Stimulated activated CD4-positive, alpha-beta T cell treated with anti-CD3 and anti-CD28 coated beads, Interleukin-1b, Interleukin-23, amount 100 ng/mL, for 4 hours (primary cell): Measurements from ENCODE around the gene PLG.
"Not testable (repeated sequence)": the region's sequence is repeated elsewhere in the genome, so short reads cannot be mapped to it uniquely, and the experiment has no call there.

ENCODE experiments used
- DNase-seq, 2 donors: peaks; one replicate each; pipeline ENCODE4 v3.0.0-alpha.2; 2020; ENCODE audit warnings: low read depth in 2 of 2

Gene PLG

DNA sequence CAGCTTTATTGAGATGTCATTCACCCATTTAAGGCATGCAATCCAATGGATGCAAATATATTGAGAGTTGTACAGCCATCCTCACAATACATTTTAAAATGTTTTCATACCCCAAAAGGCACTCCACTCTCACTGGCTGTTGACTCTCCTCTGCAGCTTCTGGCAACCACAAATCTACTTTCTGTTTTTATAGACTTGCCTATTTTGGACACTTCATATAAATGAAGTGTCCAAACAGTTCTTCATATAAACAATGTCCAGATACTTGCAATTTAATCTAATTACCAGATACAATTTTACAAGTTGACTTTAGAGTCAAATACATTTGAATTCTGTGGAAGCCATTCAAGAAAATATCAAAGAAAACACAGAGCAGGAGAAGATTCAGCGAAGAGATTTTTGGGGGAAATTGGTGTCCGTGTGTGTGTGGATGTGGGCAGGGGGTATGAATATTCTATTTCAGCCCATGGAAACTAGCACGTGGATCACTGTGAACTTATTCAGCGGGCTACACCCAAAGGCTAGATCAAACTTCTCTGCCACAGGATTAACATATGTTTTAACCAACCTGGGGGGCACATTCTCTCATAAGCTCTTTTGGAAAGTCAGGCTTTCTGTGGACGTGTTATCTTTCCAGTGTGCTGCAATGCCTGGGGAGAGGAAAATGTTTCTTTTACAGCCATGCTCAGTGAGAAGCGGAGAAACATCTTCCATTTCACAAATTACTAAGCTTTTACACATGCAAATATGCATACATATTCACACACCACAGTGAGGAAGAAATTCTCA, 73.9 kb downstream of the PLG start:
- DNase-seq: no peak

DNA sequence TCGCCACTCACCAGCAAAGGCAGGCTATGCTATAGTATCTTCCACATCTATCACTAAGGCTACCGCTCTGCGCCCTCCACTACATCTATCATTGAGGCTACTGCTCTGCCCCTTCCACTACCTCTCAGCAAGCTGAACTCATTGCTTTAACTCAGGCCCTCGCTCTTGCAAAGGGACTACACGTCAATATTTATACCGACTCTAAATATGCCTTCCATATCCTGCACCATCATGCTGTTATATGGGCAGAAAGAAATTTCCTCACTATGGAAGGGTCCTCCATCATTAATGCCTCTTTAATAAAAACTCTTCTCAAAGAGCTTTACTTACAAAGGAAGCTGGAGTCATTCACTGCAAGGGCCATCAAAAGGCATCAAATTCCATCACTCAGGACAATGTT, 77.1 kb downstream of the PLG start:
- not testable (repeated sequence) for DNase-seq

DNA sequence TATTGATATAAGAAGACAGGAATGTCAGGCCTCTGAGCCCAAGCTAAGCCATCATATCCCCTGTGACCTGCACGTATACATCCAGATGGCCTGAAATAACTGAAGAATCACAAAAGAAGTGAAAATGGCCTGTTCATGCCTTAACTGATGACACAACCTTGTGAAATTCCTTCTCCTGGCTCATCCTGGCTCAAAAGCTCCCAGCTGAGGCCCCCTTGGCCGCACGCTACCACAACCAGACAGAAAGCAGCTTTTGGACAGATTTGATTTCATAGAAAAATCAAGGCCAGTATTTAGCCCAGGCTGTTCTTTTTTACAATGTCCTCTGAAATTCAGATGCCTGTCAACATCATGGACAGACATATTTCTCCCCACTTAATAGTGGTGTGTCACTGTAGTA, 78.6 kb downstream of the PLG start:
- not testable (repeated sequence) for DNase-seq

DNA sequence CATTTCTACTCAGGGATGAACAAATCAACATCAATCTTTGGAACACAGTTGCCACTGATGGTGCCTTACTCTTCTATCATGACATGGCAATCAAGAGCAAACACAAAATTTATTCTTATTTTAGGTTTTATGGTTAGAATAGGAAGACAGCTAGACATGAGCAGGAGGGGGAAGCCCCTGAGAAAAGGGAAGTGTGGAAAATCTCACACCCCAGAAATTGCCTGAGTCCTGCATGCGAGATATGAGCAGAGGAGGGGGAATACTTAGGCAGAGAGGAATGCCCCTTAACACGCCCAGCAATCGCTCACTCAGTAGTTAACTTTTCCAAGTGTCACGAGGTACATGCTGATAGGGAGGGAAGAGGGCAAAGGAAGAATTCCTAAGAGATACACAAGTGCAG, 79.3 kb downstream of the PLG start:
- no peak for DNase-seq

DNA sequence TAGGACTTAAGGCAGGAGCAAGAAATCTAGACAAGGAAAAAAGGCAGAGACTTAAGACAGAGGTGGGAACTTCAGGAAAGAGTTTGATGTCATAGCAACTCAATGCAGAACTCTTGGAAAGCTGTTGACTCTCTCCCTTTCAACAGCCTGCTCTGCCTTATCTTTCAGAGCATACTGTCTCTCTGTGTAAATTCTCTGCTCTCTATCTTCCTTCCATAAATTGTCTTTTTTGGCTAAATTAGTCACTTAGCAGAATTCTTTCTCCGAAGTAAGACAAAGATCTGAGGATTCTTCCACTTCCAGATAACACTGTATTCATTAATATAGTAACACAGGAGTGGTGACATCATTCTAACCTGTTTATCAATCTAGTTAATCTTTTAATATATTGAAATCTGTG, 80.2 kb downstream of the PLG start:
- DNase-seq: no peak

DNA sequence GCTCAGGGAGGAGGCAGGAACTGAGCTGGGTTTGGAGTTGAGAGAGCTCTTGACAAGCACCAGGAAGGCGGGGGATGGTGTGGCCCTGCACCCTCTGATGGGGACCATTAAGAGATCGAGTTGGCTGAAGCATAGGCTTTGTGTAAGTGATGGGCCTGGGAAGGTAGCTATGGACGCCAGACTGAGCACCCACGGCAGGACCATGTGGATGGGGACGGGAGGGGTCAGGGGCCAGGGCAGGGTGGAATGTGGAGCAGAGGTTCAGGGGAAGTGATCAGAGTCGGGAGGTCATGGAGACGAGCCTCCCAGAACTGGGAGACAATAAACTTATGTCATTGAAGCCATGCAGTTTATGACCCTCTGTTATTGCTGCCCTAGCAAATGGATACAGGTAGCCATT, 81.7 kb downstream of the PLG start:
- no peak for DNase-seq

DNA sequence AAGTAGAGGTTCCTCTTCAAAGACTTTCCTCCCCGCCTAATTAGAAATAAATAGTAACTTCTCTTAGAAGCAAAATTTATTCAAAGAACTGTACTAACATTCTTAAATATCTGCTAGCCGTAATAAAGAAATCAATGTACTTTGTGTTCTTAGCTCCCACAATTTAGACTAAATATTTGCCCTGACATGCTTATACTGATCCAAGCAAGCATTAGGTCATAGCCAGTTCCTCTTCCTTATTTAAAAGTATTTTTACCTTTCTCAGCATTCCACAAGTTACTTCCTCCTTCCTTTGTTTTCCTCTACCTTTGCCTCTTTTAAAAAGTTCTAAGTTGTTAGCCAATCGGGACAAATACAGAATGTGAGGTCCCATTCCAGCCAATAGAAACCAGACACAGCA, 86.1 kb downstream of the PLG start:
- not testable (repeated sequence) for DNase-seq

DNA sequence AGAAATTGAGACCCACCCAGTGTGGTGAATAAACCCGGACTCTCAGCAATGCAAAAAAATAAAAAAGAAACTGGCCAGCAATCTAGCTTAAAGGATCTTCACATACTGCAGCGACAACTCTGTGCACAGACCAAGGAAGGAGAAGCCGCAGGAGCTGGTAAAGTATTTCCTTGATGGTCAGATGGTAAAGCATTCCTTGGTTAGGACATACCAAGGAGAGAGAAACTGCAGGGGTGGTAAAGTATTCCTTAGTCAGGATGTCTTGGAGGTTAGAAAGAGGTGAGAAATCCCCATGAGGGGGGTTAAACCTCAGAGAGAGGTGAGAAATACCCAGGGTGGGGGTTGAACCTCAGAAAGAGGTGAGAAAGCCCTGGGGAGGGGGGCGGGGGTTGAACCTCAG, 86.8 kb downstream of the PLG start:
- no peak for DNase-seq

DNA sequence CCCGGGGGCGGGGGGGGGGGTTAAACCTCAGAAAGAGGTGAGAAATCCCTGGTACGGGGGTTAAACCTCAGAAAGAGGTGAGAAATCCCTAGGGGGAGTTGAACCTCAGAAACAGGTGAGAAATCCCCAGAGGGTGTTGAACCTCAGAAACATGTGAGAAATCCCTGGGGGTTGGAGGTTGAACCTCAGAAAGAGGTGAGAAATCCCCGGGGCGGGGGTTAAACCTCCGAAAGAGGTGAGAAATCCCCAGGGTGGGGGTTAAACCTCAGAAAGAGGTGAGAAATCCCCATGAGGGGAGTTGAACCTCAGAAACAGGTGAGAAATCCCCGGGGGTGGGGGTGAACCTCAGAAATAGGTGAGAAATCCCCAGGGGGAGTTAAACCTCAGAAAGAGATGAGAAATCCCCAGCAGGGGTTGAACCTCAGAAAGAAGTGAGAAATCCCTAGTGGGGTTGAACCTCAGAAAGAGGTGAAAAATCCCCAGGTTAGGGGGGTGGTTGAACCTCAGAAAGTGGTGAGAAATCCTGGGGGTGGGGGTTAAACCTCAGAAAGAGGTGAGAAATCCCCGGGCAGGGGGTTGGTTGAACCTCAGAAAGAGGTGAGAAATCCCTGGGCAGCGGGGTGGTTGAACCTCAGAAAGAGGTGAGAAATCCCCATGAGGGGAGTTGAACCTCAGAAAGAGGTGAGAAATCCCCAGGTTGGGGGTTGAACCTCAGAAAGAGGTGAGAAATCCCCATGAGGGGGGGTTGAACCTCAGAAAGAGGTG, 87.4 kb downstream of the PLG start:
- DNase-seq: no peak

DNA sequence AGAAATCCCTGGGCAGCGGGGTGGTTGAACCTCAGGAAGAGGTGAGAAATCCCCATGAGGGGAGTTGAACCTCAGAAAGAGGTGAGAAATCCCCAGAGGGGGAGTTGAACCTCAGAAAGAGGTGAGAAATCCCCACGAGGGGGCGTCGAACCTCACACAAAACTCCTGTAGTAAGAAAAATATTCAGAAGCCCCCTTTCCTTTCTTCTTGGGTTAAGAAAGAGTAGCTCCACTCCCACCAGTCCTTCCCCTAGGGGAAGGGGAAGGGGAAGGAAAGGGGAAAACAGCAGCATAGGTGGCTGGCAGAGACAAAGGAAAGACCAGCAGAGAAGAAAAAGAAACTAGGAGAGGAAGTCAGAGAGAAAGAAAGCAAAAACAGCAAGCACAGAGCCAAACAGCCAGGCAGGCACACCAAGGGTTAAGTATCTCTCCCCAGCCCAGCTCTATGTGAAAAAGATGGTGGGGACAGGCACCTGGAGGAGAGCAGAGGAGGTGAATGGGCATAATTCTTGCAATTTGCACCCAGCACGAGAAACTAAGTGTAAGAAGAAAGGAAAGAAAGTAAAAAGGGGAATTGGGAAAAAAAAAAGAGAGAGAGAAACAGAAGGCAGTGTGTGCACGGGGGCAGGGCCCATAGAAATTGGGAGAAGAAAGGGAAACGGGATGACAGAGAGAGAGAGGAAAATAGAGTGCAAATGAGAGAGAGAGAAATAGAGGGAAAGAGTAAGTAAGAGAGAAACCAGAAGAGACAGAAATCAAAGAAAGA, 88.2 kb downstream of the PLG start:
- no peak for DNase-seq

DNA sequence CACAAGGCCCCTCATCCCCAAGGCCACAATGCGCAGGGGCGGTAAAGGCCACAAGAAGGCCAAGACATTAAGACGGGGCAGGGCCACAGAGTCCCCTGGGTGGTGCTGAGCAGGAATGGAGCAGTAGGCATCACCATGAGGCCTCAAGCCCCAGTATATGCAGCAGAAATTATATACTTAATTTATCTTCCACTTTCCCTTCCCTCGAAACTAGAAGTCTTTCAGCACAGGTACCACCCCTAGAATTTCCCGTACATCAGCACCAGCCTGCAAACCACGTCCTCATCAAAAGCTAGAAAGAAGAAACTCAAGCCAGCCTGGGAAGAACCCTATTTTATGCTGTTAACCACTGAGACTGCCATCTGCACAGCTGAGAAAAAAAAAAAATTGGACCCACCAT, 89.4 kb downstream of the PLG start:
- DNase-seq: no peak

DNA sequence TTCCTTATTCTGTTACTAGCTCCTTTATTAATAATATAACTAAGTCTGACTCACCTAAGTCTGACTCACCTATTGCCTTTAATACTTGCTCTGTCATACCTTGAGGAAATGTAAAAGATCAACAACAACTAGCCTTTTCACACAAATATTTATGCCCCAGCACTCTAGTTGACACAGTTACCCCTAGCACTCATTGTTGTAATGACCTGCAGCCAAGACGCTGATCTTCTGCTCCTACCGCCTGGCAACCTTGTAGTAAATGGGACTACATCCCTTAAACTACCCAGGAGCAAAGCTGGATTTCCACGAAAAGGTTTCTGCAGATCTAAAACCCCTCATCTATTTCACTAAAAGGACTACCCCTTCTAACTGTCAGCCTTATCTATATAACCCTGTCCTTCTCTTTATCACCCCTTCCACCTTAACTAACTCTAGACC, 90.0 kb downstream of the PLG start:
- no peak for DNase-seq

DNA sequence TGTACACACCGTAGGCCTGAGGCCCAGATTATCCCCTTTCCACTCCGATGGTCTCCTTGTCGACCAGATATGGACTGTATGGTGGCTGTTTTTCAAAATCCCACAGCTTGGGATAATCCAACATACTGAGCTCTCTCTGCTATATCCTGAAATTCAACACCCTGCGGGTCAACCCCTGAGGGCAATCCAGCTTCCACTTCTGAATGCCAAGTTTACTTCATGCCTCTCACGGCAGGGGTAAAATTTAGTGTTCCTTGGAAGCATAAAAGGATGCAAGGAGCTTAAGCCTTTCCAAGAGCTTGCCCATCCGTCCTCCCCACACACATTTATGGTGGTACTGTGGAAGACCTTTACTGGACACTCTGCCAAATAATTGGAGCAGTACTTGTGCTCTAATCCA, 90.7 kb downstream of the PLG start:
- no peak for DNase-seq

DNA sequence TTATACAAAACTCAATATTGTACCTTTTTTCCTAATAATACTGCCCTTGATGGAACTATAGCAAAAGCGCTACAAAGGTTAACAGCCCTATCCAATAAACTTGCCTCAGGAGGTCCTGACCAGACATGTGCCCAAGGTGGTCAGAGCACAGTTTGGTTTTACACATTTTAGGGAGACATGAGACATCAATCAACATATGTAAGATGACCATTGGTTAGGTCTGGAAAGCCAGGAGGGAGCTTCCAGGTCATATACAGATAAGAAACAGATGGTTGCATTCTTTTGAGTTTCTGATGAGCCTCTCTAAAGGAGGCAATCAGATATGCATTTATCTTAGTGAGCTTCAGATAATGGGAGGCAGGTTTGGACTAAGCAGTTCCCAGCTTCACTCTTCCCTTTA, 91.6 kb downstream of the PLG start:
- no peak for DNase-seq

DNA sequence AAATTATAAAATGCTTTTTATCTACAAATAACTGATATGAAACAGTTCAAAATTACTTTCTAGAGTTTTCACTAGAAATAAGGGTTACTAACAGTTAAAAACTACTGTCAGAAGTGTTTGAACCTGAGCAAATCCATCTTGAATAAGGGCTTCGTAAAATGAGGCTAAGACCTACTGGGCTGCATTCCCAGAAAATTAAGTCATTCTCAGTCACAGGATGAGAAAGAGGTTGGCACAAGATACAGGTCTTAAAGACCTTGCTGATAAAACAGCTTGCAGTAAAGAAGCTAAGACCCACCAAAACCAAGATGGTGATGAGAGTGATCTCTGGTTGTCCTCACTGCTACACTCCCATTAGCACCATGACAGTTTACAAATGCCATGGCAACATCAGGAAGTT, 93.7 kb downstream of the PLG start:
- no peak for DNase-seq

DNA sequence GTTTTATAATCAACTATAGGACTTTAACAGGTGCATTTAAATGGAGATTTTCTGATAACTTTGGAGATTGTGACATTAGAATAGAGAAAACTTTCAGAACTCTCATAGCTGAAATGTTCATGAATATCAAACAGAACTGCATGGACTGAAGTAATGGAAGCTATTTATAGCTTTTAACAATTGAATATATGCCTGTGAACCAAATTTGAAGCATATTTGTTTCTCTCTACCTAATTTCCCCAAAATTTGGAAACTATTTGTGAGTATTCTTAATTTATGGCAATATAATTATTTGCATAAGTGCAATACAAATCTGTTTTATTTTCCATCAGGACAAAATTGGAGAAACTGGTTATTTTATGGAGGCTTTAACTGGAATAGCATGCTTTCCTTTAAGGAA, 96.6 kb downstream of the PLG start:
- DNase-seq: no peak

DNA sequence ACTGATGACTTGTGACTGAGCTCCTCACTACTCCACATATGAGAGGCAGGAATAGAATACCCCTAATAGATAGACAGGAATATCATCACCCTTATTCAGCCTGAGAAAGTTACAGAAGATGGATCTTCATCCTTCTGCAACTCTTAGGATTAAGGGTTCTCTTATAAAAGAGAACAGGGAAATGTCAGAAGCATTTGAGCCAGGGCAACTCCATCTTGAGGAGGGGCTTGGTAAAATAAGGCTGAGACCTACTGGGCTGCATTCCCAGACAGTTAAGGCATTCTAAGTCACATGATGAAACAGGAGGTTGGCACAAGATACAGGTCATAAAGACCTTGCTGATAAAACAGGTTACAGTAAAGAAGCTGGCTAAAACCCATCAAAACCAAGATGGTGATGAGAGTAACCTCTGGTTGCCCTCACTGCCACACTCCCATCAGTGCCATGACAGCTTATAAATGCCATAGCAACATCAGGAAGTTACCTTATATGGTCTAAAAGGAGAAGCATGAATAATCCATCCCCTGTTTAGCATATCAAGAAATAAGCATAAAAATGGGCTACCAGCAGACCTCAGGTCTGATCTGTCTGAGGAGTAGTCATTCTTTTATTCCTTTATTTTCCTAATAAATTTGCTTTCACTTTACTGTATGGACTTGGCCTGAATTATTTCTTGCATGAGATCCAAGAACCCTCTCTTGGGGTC, 97.9 kb downstream of the PLG start:
- DNase-seq: no peak

DNA sequence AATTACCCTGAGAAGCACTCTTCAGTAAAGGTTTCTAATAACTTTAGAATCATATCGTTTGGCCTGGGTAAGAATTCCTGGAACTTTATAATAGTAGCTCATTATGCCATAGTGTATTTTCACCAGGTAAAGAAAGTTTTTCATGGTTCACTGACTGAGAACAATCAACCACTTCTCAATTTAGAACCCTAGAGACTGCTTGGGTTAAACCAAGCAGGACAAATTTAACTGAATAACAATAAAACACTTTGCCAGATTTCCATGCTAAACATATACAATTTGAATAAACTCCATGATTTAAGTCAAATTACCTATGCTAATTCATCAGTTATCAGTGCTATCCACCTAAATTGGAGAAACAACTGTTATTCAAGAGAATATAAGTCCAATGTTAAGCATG, 99.4 kb downstream of the PLG start:
- no peak for DNase-seq

DNA sequence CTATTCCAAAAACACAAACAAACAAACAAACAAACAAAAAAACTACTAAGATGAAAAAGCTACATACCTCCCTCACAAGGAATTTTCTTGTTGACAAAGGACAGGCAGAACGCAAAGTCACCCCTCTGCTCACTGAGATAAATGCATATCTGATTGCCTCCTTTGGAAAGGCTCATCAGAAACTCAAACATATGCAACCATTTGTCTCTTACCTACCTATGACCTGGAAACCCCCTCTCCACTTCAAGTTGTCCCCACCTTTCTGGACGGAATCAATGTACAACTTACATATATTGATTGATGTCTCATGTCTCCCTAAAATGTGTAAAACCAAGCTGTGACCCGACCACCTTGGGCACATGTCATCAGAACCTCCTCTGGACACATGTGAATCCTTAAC, 100.0 kb downstream of the PLG start:
- not testable (repeated sequence) for DNase-seq
